HEK293 (cell line): ENCODE data around the gene CHERP.

Experiments
- CTCF ChIA-PET: fragments of 350-600 bp; formaldehyde crosslinking; extraction: SDS; loops from one replicate; lab custom pipeline; 2021; ENCODE audit warnings: antibody characterized with exemption; lab: Yijun Ruan, JAX
- POLR2A ChIA-PET: fragments of 300-600 bp; formaldehyde crosslinking; extraction: SDS; loops from one replicate; lab custom pipeline; 2020; ENCODE audit warnings: antibody characterized with exemption, inconsistent platforms; lab: Yijun Ruan, JAX
- H3K27ac ChIP-seq: fragments of 200-500 bp; sonication (Bioruptor generic); 2 replicates; pipeline ENCODE4 v1.5.1; 2014; ENCODE audit warnings: low read depth, low read length, control low read depth, inconsistent platforms; ENCODE audit errors: extremely low read depth
- H3K36me3 ChIP-seq, 2 experiments: fragments of 200-500 bp in 1 of 2; sonication (Bioruptor generic) in 1 of 2; 1 replicate in 1 of 2; 2 replicates in 1 of 2; pipeline ENCODE4 v1.5.1; 2014 to 2017; ENCODE audit warnings: inconsistent platforms in 2 of 2, low read length in 2 of 2; ENCODE audit not compliant: control insufficient read depth in 2 of 2, insufficient read depth in 1 of 2
- H3K4me1 ChIP-seq: fragments of 200-500 bp; sonication (Bioruptor generic); 2 replicates; pipeline ENCODE4 v1.5.1; 2014; ENCODE audit warnings: mild to moderate bottlenecking, low read length, inconsistent platforms; ENCODE audit not compliant: control insufficient read depth, insufficient read depth
- H3K4me3 ChIP-seq: 2 replicates; pipeline ENCODE4 v1.5.1; 2011; ENCODE audit warnings: low read depth, mild to moderate bottlenecking, control low read depth, low read length, moderate library complexity
- H3K9me3 ChIP-seq: fragments of 200-500 bp; sonication (Bioruptor generic); 2 replicates; pipeline ENCODE4 v1.5.1; 2014; ENCODE audit warnings: low read depth, low read length, inconsistent platforms; ENCODE audit not compliant: control insufficient read depth, insufficient read depth
- GLI2 ChIP-seq: fragments of 450-650 bp; formaldehyde crosslinking; IDR thresholded peaks from 2 replicates; pipeline ENCODE4; 2017; ENCODE audit warnings: missing biosample characterization, missing genetic modification characterization, low read depth, borderline replicate concordance
- GLIS2 ChIP-seq: fragments of 450-650 bp; formaldehyde crosslinking; IDR thresholded peaks from 2 replicates; pipeline ENCODE4 v1.5.1; 2016; ENCODE audit warnings: missing biosample characterization, missing genetic modification characterization
- MYNN ChIP-seq: fragments of 450-650 bp; formaldehyde crosslinking; IDR thresholded peaks from 2 replicates; pipeline ENCODE4 v1.5.1; 2016; ENCODE audit warnings: missing biosample characterization, missing genetic modification characterization, borderline replicate concordance
- PBX3 ChIP-seq: sonication (generic); formaldehyde crosslinking; IDR thresholded peaks from 2 replicates; pipeline ENCODE4 v1.8.1; 2022; ENCODE audit warnings: mild to moderate bottlenecking, moderate library complexity, missing genetic modification reagents
- SP2 ChIP-seq: fragments of 450-650 bp; formaldehyde crosslinking; IDR thresholded peaks from 2 replicates; pipeline ENCODE4 v1.5.1; 2016; ENCODE audit warnings: missing biosample characterization, missing genetic modification characterization
- WT1 ChIP-seq: fragments of 450-650 bp; formaldehyde crosslinking; IDR thresholded peaks from 2 replicates; pipeline ENCODE4 v1.5.1; 2016; ENCODE audit warnings: missing biosample characterization, missing genetic modification characterization
- ZBTB17 ChIP-seq: fragments of 450-650 bp; formaldehyde crosslinking; IDR thresholded peaks from 2 replicates; pipeline ENCODE4 v1.5.1; 2016; ENCODE audit warnings: missing biosample characterization, missing genetic modification characterization
- ZFHX2 ChIP-seq: fragments of 450-650 bp; formaldehyde crosslinking; conservative IDR thresholded peaks from 2 replicates; pipeline ENCODE4 v1.5.1; 2016; ENCODE audit warnings: missing biosample characterization, missing genetic modification characterization
- ZNF10 ChIP-seq: fragments of 450-650 bp; formaldehyde crosslinking; IDR thresholded peaks from 2 replicates; pipeline ENCODE4 v1.5.1; 2017; ENCODE audit warnings: missing biosample characterization, missing genetic modification characterization
- ZNF155 ChIP-seq: fragments of 450-650 bp; formaldehyde crosslinking; IDR thresholded peaks from 2 replicates; pipeline ENCODE4 v1.5.1; 2016; ENCODE audit warnings: missing biosample characterization, missing genetic modification characterization
- ZNF169 ChIP-seq: fragments of 450-650 bp; formaldehyde crosslinking; IDR thresholded peaks from 2 replicates; pipeline ENCODE4 v1.5.1; 2016; ENCODE audit warnings: missing biosample characterization, missing genetic modification characterization
- ZNF341 ChIP-seq: fragments of 450-650 bp; formaldehyde crosslinking; IDR thresholded peaks from 2 replicates; pipeline ENCODE4; 2016; ENCODE audit warnings: low read depth, missing biosample characterization, missing genetic modification characterization
- ZNF394 ChIP-seq: fragments of 450-650 bp; formaldehyde crosslinking; IDR thresholded peaks from 2 replicates; pipeline ENCODE4 v1.5.1; 2016; ENCODE audit warnings: missing biosample characterization, missing genetic modification characterization, mild to moderate bottlenecking, moderate library complexity, borderline replicate concordance
- ZNF654 ChIP-seq: fragments of 450-650 bp; formaldehyde crosslinking; IDR thresholded peaks from 2 replicates; pipeline ENCODE4 v1.5.1; 2016; ENCODE audit warnings: low read depth, missing biosample characterization, missing genetic modification characterization
- ZNF701 ChIP-seq: fragments of 450-650 bp; formaldehyde crosslinking; IDR thresholded peaks from 2 replicates; pipeline ENCODE4 v1.5.1; 2016; ENCODE audit warnings: missing biosample characterization, missing genetic modification characterization
- ZNF776 ChIP-seq: fragments of 450-650 bp; formaldehyde crosslinking; IDR thresholded peaks from 2 replicates; pipeline ENCODE4 v1.5.0; 2017; ENCODE audit warnings: missing biosample characterization, missing genetic modification characterization, borderline replicate concordance
- TF ChIP-seq, protein P1 (sequence below): fragments of 450-650 bp; formaldehyde crosslinking; IDR thresholded peaks from 2 replicates; pipeline ENCODE4; 2016; ENCODE audit warnings: missing biosample characterization, missing genetic modification characterization
- TF ChIP-seq, protein P2 (sequence below): fragments of 450-650 bp; formaldehyde crosslinking; IDR thresholded peaks from 2 replicates; pipeline ENCODE4 v1.5.1; 2016; ENCODE audit warnings: missing biosample characterization, missing genetic modification characterization

Gene CHERP

GRCh38 chr19:16576690-16577530, 34.7 kb upstream of the CHERP start:
- CTCF ChIA-PET: no interaction called here

GRCh38 chr19:16575861-16576689, 33.8 kb upstream of the CHERP start:
- TF ChIP-seq ZFHX2 (tag by site-specific recombination) (peak; percentile 19; the same call in 1 of the 2 replicates), ZNF776 (tag by site-specific recombination) (no peak), SP2 (tag by site-specific recombination) (peak; percentile 10; the same call in 1 of the 2 replicates)
- H3K4me3 ChIP-seq: no peak overlapping the region
- POLR2A ChIA-PET: no interaction called here
- H3K27ac ChIP-seq: no peak overlapping the region; the same call in 1 of the 2 replicates
- H3K4me1 ChIP-seq: peaks cover 2% of the 10 kb centered on the region; the same call in 1 of the 2 replicates
- no peaks in the 10 kb centered on the region for H3K9me3 ChIP-seq
- CTCF ChIA-PET: interaction anchor here (0.6 kb wide), 1 partner anchor 36 kb away, joined by 3 read pairs; no protein-coding TSS in a partner anchor
- H3K36me3 ChIP-seq: peaks cover 0 to 52% of the 10 kb centered on the region in 2 experiments; a peak in 1 of 3 replicates

More at GRCh38 chr19:16576690-16577530, 34.7 kb upstream of the CHERP start:
- H3K27ac ChIP-seq: no peak overlapping the region
- TF ChIP-seq ZNF10 (tag by site-specific recombination) (no peak), ZNF155 (tag by site-specific recombination) (no peak), WT1 (no peak), ZNF394 (tag by site-specific recombination) (no peak), ZNF169 (no peak), GLIS2 (no peak), GLI2 (tag by site-specific recombination) (no peak), MYNN (tag by site-specific recombination) (no peak), ZNF701 (tag by site-specific recombination) (no peak)
- TF ChIP-seq, protein P1, sequence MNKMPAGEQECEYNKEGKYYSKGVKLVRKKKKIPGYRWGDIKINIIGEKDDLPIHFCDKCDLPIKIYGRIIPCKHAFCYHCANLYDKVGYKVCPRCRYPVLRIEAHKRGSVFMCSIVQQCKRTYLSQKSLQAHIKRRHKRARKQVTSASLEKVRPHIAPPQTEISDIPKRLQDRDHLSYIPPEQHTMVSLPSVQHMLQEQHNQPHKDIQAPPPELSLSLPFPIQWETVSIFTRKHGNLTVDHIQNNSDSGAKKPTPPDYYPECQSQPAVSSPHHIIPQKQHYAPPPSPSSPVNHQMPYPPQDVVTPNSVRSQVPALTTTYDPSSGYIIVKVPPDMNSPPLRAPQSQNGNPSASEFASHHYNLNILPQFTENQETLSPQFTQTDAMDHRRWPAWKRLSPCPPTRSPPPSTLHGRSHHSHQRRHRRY (tag by site-specific recombination): no peak
- H3K4me1 ChIP-seq: no peaks in the 10 kb centered on the region
- peaks cover 0 to 52% of the 10 kb centered on the region in 2 experiments; a peak in 1 of 3 replicates for H3K36me3 ChIP-seq
- H3K9me3 ChIP-seq: no peaks in the 10 kb centered on the region
- POLR2A ChIA-PET: no interaction called here
- H3K4me3 ChIP-seq: no peak overlapping the region

- Histone ChIP-seq H3K36me3 (peaks cover 0 to 52% of the 10 kb centered on the region in 2 experiments; a peak in 1 of 3 replicates), H3K4me3 (no peak overlapping the region), H3K4me1 (peaks cover 2% of the 10 kb centered on the region; the same call in 1 of the 2 replicates), H3K9me3 (no peaks in the 10 kb centered on the region), H3K27ac (no peak overlapping the region; the same call in 1 of the 2 replicates)
- ChIA-PET CTCF (no interaction called here), POLR2A (no interaction called here)
- TF ChIP-seq ZNF341 (tag by site-specific recombination) (no peak), PBX3 (CRISPR knock-in tag) (no peak), ZNF654 (tag by site-specific recombination) (no peak), ZBTB17 (no peak)
- TF ChIP-seq, protein P2, sequence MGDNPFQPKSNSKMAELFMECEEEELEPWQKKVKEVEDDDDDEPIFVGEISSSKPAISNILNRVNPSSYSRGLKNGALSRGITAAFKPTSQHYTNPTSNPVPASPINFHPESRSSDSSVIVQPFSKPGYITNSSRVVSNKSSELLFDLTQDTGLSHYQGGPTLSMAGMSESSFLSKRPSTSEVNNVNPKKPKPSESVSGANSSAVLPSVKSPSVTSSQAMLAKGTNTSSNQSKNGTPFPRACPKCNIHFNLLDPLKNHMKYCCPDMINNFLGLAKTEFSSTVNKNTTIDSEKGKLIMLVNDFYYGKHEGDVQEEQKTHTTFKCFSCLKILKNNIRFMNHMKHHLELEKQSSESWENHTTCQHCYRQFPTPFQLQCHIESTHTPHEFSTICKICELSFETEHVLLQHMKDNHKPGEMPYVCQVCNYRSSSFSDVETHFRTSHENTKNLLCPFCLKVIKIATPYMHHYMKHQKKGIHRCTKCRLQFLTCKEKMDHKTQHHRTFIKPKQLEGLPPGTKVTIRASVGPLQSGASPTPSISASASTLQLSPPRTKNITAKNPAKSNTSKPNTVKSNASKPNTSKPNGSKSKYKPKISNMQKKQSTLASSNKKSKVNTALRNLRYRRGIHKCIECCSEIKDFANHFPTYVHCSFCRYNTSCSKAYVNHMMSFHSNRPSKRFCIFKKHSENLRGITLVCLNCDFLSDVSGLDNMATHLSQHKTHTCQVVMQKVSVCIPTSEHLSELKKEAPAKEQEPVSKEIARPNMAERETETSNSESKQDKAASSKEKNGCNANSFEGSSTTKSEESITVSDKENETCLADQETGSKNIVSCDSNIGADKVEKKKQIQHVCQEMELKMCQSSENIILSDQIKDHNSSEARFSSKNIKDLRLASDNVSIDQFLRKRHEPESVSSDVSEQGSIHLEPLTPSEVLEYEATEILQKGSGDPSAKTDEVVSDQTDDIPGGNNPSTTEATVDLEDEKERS (tag by site-specific recombination): no peak
Measured at GRCh38 chr19:16575282-16575681, 33.0 kb upstream of the CHERP start.
